GM13977 (cell line): ENCODE measurements around the gene KLHL29.

Source experiments
- DNase-seq: peaks from one replicate; pipeline ENCODE4 v3.0.0; 2012; ENCODE audit warnings: low spot score
- in situ Hi-C: fragments of 300-500 bp; cut with MboI; formaldehyde crosslinking; loops from one replicate; pipeline ENCODE4 v1.12.0; 2022; ENCODE audit warnings: low sequenced_read_pairs, low pct_unique_long_range_greater_than_20kb, mixed read lengths, inconsistent platforms; ENCODE audit not compliant: unreplicated experiment
- TF ChIP-seq, protein P1 (sequence below): IDR thresholded peaks from 2 replicates; pipeline ENCODE4 v1.5.1; 2012; ENCODE audit warnings: mild to moderate bottlenecking, control low read depth; ENCODE audit not compliant: insufficient read depth; ENCODE audit errors: extremely low read depth, missing control alignments

The KLHL29 gene

GRCh38 chr2:23356711-23357110 is 28.3 kb upstream of the KLHL29 start:
- TF ChIP-seq, protein P1, sequence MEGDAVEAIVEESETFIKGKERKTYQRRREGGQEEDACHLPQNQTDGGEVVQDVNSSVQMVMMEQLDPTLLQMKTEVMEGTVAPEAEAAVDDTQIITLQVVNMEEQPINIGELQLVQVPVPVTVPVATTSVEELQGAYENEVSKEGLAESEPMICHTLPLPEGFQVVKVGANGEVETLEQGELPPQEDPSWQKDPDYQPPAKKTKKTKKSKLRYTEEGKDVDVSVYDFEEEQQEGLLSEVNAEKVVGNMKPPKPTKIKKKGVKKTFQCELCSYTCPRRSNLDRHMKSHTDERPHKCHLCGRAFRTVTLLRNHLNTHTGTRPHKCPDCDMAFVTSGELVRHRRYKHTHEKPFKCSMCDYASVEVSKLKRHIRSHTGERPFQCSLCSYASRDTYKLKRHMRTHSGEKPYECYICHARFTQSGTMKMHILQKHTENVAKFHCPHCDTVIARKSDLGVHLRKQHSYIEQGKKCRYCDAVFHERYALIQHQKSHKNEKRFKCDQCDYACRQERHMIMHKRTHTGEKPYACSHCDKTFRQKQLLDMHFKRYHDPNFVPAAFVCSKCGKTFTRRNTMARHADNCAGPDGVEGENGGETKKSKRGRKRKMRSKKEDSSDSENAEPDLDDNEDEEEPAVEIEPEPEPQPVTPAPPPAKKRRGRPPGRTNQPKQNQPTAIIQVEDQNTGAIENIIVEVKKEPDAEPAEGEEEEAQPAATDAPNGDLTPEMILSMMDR = no peak
- DNase-seq = no peak
- in situ Hi-C loops = no loop called here

DNA sequence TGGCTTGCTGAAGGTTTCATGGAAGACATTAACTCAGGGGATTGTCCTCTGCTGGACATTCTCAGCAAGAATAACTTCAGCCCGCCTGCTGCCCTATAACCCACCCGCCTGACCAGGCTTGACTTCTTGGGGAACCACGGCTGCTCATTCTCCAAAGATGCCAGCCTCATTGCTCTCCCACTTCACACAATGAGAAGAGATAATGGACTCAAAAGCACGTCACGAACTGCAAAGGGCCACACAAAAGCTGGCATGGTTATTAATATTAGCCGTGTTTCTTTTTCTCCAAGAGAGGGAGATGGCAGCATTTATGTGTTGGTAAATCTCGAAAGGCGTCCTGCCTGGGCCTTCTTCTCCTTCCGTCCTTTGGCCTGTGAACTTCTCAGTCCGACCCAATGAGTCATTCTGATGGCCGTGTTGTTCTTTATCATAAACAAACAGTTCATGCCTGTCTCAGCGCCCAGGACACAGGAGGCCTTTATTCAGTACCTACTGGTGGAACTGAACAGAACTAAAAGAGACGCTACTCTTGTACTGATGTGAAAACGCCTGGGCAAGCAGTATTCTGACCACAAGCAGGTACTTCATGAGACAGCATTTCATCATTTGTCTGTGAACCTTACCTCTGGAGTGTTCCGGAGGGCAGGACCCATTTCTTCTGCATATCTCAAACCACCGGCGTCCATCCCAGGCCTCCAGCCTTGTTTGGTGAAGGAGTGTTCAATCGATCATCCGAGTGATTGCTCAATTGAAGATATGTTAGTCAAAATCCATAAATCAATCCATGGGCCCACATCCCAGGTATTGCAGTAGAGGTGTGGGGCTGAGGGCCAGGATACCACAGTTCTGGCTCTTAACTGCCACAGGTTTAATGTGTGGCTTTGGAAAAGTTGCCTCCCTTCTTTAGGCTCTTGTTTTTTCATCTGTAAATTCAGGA is 25.1 kb upstream of the KLHL29 start:
- no peak for DNase-seq
- TF ChIP-seq, protein P1 = no peak
- in situ Hi-C loops = no loop called here

GRCh38 chr2:23360571-23361125 is 24.3 kb upstream of the KLHL29 start:
- no peak for DNase-seq
- in situ Hi-C loops = no loop called here
- TF ChIP-seq, protein P1 = no peak

DNA sequence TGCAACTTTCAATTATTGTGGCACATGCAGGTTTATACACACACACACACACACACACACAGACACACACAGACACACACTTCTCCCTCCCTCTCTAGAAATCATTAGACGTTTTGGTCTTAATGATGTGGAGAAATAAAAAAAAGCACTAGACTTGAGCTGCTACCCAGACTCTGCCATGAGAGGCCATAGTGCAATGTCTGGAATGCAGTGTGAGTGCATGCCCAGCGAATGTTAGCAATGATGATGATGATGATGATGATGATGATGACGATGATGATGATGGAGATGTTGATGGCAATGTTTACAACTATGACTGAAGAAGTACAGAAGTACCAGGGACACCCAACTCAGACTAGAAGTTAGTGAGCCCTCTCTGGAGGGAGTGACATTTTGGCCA is 23.8 kb upstream of the KLHL29 start:
- TF ChIP-seq, protein P1 = no peak
- in situ Hi-C loops = no loop called here
- no peak for DNase-seq

- in situ Hi-C loops = no loop called here
- TF ChIP-seq, protein P1 = no peak
- DNase-seq = no peak
Measured at GRCh38 chr2:23363268-23363667, 21.7 kb upstream of the KLHL29 start.

- TF ChIP-seq, protein P1 = no peak
- in situ Hi-C loops = no loop called here
- DNase-seq = no peak
Measured at GRCh38 chr2:23363831-23364230, 21.1 kb upstream of the KLHL29 start.
